Measurements from ENCODE around the gene CDKN1C.
A peak's percentile ranks its signal among the peaks of the same experiment; 100 is the strongest.

Gene CDKN1C

DNA sequence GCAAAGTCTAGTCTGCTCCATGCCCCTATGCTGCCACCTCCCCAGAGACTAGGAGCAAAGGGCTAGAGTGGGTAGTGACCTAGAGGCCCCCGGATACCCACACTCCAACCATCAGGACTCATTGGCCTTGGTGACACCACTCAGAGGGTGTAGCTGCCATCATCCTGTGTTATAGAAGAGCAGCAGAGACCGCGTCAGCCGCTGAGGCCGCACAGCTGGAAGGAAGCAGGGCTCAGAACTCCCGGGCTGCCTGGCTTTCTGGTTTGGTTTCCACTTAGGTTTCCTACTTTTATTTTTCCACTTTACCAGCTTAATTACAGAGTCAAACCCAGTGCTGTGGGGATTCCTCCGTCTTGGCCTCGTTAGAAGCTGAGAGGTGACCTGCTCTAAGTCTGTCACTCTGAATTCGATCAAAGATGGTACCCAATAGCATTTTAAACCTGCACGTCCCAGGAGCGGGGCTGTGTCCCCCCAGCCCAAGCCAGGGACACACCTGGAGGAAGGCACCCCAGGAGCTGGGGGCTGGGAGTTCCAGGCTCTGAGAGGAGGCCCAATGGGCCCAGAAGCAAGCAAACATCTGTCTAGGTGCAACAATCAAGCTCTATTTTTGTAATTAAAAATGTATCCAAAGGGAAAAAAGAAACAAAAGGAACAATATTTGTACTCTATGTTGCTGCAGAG lies 2.1 kb upstream of the CDKN1C start:
- no peak for DNase-seq

DNA sequence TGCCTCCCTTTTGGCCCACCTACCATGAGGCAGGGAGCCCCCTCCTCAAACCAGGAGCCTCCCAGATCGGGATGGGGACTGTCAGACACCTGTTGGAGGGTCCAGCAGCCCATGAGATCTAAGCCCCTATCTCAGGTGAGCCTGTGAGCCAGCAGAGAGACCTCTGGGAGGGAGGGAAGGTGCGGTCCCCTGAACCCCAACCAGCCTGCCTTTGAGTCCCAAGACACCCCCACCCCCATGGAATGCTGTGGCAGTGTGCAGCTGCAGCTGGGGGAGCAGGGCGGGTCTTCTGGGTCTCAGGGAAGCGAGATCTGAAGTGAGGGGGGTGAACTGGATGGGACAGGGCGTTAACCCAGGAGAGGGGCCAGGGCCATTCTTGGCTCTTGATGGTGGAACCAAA lies 1.4 kb upstream of the CDKN1C start:
- no peak for DNase-seq

DNA sequence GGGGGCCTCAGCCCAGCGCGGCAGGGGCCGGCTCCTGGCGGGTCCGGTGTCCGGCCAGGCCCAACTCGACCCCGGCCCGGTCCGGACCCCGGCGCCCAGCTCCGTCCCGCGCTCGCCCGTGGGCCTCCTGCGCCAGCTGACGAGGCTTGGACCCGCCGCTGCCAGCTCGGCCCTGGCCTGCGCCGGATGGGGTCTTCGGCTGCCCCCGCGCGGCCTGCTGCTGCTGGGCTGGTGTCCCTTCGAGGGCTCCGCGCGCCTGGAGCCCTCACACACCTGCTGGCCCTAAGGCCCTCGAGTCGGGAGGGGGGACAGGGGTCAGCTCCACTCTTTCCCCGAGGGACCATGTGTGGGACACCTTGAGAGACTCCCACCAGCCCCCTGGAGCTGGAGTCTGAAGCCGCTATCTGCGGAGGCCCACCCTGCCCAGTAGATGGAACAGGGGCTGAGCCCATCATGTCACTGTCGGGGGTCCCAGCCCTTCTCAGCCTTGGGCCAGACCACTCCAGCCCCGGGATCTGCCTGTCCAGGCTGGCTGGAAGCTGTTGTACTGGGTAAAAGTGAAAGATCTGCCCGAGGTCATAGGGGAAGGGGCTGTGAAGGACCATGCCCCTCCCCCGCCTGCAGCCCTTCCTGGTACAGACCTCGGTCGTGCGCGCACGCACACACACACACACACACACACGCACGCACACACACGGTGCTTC lies 768 bp upstream of the CDKN1C start:
- peak; percentile 25 for DNase-seq

- DNase-seq, result peak; percentile 39
These were observed 428 bp downstream of the CDKN1C start for GRCh38 chr11:2885017-2885677.

DNA sequence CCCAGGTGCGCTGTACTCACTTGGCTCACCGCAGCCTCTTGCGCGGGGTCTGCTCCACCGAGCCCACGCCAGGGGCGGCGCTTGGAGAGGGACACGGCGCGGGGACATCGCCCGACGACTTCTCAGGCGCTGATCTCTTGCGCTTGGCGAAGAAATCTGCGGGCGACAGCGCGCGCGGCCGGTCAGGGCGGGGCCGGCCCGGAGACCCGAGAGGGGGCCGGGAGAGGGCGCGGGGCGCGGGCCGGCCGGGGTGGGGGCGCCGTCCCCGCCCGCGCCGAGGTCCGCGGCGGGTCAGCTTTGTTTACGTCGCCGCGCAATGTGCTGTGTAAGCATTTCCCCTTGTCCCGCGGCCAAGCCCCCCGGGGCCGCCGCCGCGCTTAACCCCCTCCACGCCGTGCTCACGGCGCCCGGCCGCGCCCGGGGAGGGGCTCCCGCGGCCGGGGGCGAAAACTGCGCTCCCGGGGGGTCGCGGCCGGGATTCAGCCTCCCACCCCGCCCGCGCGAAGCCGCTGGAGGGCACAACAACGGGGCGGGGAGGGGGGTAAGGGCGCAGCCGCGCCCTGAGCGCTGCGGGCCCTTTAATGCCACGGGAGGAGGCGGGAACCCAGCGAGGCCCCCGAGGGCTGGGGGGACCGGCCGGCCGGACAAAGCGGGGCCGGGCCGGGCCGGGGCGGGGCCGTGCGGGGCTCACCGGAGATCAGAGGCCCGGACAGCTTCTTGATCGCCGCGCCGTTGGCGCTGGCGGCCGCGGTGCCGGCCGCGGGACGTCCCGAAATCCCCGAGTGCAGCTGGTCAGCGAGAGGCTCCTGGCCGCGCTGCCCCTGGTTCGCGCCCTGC lies 1.4 kb downstream of the CDKN1C start:
- no peak for DNase-seq

GRCh38 chr11:2883640-2883978 lies 2.0 kb downstream of the CDKN1C start:
- DNase-seq, result no peak

GRCh38 chr11:2882396-2883110 lies 3.0 kb downstream of the CDKN1C start:
- no peak for DNase-seq

DNA sequence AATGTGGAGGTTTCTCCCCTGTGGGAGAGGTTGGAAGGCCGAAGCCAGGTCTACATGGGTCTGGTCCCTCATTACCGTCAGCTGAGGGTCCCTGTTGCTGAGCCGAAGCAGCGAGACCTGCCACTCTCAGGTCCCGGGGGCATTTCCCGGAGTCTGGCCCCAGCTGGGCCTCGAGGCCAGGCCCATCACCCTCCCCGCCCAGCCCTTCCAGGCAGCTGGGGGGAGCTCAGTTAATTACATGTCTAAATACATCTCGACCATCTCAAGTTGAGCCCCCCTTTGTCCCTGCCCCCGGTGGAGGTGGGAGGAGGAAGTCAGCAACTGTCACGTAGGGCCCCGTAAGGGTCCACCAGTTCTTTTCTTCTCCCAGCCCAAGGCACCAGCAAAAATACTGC lies 3.6 kb downstream of the CDKN1C start:
- DNase-seq, result no peak

DNA sequence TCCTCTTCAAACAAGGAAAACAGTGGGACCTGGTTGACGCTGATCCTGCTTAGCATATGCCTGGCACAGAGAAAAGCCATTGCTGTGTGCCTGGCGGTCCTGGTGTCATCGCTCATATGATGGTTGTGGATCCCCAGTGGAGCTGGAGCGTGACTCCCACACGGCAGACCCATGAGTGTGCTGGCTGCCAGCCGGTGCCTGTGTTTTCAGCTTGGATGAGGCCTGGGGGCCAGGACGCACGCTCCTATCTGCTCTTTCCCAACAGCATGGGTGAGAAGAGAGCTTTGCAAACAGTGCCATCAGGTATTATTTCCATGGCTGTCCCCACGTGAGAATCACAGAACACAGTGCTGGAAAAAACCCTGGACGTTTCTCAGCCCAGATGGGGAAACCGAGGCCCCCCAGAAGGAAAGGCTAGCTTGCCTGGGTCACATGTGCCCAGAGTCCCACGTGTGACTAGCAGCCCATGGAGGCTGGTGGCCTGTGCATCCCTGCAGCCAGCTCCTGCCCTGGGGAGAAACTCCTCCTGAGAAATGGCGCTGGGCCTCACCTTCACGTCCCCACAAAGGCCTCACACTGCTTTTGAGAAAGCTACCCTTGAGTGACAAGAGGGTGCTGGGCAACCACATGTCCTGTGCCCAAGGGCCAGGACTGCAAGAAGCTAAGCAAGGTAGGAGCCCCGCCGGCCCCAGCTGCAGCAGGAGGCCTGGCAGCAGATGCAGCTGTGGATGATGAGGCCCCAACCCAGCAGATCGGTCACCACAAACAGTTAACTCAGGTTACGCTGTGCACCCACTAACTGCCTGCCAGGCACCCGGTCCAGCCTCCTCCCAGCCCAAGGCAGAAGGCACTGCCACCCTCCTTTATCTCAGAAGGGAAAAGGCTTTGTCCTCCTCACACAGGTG lies 4.2 kb downstream of the CDKN1C start:
- DNase-seq, result no peak

DNA sequence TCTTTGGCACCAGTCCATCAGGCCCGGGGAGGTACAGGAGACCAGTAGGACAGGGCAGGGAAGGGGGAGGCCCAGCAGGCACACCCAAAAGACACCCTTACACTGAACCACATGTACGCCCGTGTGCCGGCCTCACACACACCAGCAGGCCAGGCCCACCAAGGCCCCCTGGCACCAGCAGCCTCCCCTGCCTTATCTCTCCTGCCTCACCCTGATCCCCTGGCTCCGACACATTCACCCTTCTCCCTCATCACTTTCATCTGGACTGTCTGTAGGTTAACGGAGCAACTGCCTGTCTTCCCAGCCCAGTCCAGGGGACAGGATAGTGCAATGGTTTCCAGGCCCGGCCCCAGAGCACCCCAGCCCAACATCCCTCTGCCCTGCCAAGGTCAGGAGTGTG lies 4.9 kb downstream of the CDKN1C start:
- no peak for DNase-seq

DNA sequence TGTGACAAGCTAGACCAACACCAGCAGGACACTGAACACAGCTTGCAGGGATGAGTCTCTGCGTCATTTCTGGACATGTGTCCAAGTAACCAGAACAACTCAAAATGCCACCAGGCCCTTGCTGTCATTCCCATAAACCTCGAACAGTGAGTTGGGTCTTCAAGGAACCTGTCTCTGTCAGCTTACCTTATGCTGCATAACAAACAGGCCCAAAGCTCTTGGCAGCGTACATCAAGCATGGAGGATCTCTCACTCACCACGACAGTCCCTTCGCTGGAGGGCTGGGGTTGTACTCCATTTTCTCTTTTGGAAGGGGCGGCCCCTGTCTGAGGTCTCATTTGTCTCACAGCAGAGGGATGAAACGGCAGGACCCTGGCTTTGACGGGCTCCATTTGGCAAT lies 6.8 kb downstream of the CDKN1C start:
- DNase-seq, result no peak

- DNase-seq, result no peak
These were observed 8.1 kb downstream of the CDKN1C start for GRCh38 chr11:2877474-2877873.

DNA sequence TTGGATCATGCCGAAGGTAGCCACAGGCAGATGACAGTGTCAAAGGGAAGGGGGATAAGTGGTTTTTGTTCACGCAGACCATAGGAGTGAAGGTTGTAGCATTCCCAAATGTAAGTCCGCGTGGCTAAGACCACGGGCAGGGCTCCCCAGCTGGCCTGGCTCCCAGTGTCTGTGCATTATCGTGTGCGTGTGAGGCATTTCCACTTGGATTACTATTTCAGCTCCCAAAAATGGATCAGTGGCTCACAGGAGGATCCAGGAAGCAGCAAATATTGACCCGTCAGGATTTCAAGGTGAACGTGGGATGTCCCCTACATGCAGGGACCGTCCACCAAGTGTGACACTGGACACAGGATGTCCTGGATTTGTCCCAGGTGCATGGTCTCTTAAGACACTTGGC lies 10.6 kb downstream of the CDKN1C start:
- no peak for DNase-seq

GRCh38 chr11:2870969-2871680 lies 14.4 kb downstream of the CDKN1C start:
- no peak for DNase-seq

DNA sequence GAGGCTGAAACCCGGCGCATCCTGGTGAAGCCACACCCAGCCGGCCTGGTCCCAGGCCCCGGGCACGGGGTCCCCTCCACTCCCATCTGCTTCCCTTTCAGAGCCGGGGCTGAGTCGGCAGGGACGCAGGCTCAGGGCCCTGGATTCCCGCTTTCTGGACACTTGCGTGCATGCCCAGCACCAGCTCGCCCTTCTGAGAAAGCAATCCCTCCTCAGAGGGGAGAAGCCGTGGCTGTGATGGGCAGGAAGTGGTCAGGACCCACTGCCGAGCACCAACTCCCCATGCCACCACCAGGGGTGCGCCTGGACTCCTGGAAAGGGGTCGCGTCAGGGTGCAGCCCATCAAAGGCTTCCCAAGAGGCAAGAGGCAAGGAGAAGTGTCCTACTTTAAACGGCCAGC lies 15.1 kb downstream of the CDKN1C start:
- no peak for DNase-seq

- DNase-seq, result no peak
These were observed 15.8 kb downstream of the CDKN1C start for GRCh38 chr11:2869561-2870427.

DNA sequence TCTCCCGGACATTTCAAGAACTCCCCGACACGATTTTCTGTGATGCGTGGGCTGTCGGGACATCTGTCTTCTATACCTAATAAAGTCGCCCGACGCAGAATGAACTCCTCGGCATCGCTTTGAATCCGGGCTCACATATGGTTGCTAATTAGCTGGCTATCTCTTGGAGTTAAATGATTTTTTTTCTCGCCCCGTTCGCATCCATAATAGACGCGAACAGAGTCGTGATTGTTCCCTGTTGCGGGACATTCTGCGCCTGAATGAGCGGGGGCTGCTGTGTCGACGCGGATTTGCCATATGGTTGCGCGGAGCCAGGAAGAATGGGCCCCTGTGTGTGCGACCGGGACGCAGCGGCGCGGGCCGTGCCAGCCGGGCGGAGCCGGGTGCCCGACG lies 16.4 kb downstream of the CDKN1C start:
- no peak for DNase-seq

GRCh38 chr11:2868506-2869133 lies 17.0 kb downstream of the CDKN1C start:
- DNase-seq, result no peak

GRCh38 chr11:2867722-2868505 lies 17.7 kb downstream of the CDKN1C start:
- no peak for DNase-seq

Measured in CD4-positive, alpha-beta T cell treated with Interleukin-10 for 1 hour (primary cell).